Measurements from ENCODE around the gene AXDND1.

- no peak for TF ChIP-seq CTCF (conservative IDR thresholded peaks at IDR 0.05 in 1 of 2, IDR thresholded peaks at IDR 0.05 in 1 of 2; ENCODE audit: extremely low read depth in 1 of 2, insufficient read depth in 1 of 2, low read depth in 1 of 2, low read length in 2 of 2)
- no peak for TF ChIP-seq EZH2 (IDR thresholded peaks at IDR 0.05; ENCODE audit: borderline replicate concordance, low read length)
These were observed 108.9 kb downstream of the AXDND1 start for GRCh38 chr1:179474713-179475112.
